H1 (cell line): ENCODE data around the gene SEL1L3. TPM values are rescaled to one million over a fixed set of nuclear protein-coding genes. Genes with fewer than 3 reads are reported as not detected.

ENCODE experiments used
- ASH2L ChIP-seq: fragments of 200-600, 300-600 bp; sonication (generic); IDR thresholded peaks from one replicate; pipeline ENCODE4 v1.7.1; 2017; ENCODE audit warnings: low read length
- KDM1A ChIP-seq: fragments of 200-600, 300-600 bp; sonication (generic); IDR thresholded peaks from 2 replicates; pipeline ENCODE4 v1.7.1; 2016; ENCODE audit warnings: mild to moderate bottlenecking, low read length, borderline replicate concordance
- RXRA ChIP-seq: IDR thresholded peaks from 2 replicates; pipeline ENCODE4 v1.6.1; 2011; ENCODE audit warnings: low read depth, mild to moderate bottlenecking, low read length, moderate library complexity; ENCODE audit not compliant: insufficient read depth
- polyA plus RNA-seq, 7 experiments: library from polyadenylated mRNA; depleted of rRNA in 3 of 7; stranded (reverse) in 5 of 7; unstranded in 2 of 7; fragments of >200 nt in 5 of 7; fragments of 200-250 nt in 2 of 7; gene quantifications; 1 replicate in 5 of 7; 2 replicates in 1 of 7; 4 replicates in 1 of 7; pipeline versions ENCODE4 v1.2.1 to v1.2.3, GENCODE V29; 2011 to 2013; ENCODE audit warnings: missing spikeins in 2 of 7, mixed read lengths in 2 of 7
- total RNA-seq: library from RNA; stranded (reverse); fragmentation: NEBNext Ultra II Directional; extraction: Animal tissue kit (Norgen Biotek cat#: 25700); gene quantifications from 2 replicates; pipeline ENCODE4 v1.2.1, GENCODE V29; 2021

The SEL1L3 gene
- total and polyA plus RNA-seq, 2 of the 8 experiments (the other 6 are each of a cell fraction or from before 2014, with no cell fraction given) = 18.2 to 54.0 TPM

GRCh38 chr4:25870081-25870480, 7.3 kb upstream of the SEL1L3 start (continued):
- no peak for TF ChIP-seq KDM1A
- no peak for TF ChIP-seq RXRA
- TF ChIP-seq ASH2L = no peak
